ENCODE results near the gene PRDM16. TPM values are rescaled to one million over a fixed set of nuclear protein-coding genes. Genes with fewer than 3 reads are reported as not detected.

Gene PRDM16
- polyA plus RNA-seq, 1 donor from 2014 or later, result 0.21 TPM

DNA sequence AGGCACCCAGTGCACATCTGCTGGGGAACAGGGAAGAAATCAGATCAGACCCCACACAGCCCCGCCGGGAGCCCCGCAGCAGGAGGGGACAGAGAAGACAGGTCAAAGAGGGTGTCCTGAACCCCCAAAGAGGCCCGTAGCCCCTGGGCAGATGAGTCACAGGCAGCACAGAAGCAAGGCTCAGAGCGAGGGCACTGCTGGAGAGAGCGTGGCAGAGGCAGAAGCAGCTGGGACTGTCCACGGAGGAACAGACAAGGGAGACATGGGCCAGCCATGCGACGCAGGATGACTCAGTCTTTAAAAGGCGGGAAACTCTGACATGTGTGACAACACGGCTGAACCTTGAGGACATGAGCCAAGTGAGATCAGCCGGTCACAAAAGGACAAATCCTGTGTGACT lies 14.5 kb upstream of the PRDM16 start:
- Histone ChIP-seq H3K4me2 (ENCODE audit: low read length) (no peak overlapping the region), H3K4me3 (ENCODE audit: low read length) (no peak overlapping the region), H4K20me1 (ENCODE audit: insufficient read depth) (no peaks in the 10 kb centered on the region), H3K79me2 (replicated peaks; ENCODE audit: insufficient read depth, low read length) (no peaks in the 10 kb centered on the region), H3K9me3 (ENCODE audit: low read length) (peaks cover 3% of the 10 kb centered on the region), H3K36me3 (ENCODE audit: insufficient read depth, low read length) (no peaks in the 10 kb centered on the region), H3K9me2 (ENCODE audit: insufficient read depth, low read length) (no peaks in the 10 kb centered on the region), H3F3A (ENCODE audit: insufficient read depth, low read length, poor library complexity, severe bottlenecking) (no peaks in the 10 kb centered on the region), H3K9ac (ENCODE audit: low read length) (no peak overlapping the region), H3K27me3 (ENCODE audit: insufficient read depth, low read depth, low read length) (no peaks in the 10 kb centered on the region), H2AFZ (ENCODE audit: low read depth, low read length) (no peak overlapping the region), H3K27ac (ENCODE audit: low read length) (no peak overlapping the region)
- TF ChIP-seq SMC3 (conservative IDR thresholded peaks at IDR 0.05; ENCODE audit: poor library complexity) (no peak), RAD21 (conservative IDR thresholded peaks at IDR 0.05) (no peak), EZH2 (IDR thresholded peaks at IDR 0.05; ENCODE audit: borderline replicate concordance, insufficient read depth, low read length, poor library complexity, severe bottlenecking) (no peak), TAF1 (IDR thresholded peaks at IDR 0.05; ENCODE audit: low read depth) (no peak), MXI1 (conservative IDR thresholded peaks at IDR 0.05; ENCODE audit: poor library complexity, severe bottlenecking) (no peak), POLR2AphosphoS5 (IDR thresholded peaks at IDR 0.05) (no peak), REST (IDR thresholded peaks at IDR 0.05; ENCODE audit: borderline replicate concordance) (no peak), EP300 (conservative IDR thresholded peaks at IDR 0.05; ENCODE audit: poor library complexity, severe bottlenecking) (no peak)
- TF ChIP-seq, protein P1, sequence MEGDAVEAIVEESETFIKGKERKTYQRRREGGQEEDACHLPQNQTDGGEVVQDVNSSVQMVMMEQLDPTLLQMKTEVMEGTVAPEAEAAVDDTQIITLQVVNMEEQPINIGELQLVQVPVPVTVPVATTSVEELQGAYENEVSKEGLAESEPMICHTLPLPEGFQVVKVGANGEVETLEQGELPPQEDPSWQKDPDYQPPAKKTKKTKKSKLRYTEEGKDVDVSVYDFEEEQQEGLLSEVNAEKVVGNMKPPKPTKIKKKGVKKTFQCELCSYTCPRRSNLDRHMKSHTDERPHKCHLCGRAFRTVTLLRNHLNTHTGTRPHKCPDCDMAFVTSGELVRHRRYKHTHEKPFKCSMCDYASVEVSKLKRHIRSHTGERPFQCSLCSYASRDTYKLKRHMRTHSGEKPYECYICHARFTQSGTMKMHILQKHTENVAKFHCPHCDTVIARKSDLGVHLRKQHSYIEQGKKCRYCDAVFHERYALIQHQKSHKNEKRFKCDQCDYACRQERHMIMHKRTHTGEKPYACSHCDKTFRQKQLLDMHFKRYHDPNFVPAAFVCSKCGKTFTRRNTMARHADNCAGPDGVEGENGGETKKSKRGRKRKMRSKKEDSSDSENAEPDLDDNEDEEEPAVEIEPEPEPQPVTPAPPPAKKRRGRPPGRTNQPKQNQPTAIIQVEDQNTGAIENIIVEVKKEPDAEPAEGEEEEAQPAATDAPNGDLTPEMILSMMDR (IDR thresholded peaks at IDR 0.05; ENCODE audit: poor library complexity, severe bottlenecking), result no peak

DNA sequence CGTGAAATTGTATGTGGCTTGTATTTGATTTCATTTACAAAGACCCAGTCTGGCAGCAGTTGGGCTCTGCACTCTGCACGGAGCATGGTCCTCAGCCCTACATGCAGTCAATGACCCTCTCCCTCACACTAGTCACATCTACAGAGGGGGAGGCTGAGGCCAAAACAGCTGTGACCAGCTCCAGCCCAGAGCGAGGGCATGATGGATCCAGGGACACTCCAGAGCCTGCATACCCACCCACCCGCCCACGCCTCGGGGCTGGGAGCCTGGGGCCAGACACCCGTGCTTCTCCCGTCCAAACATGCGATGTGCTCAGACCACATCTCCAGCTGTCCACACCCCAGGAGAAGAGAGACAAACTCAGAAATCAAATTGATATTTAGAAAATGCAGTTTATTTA lies 14.0 kb upstream of the PRDM16 start:
- Histone ChIP-seq H2AFZ (ENCODE audit: low read depth, low read length) (no peak overlapping the region), H3K9ac (ENCODE audit: low read length) (no peak overlapping the region), H3K9me2 (ENCODE audit: insufficient read depth, low read length) (no peaks in the 10 kb centered on the region), H3K27ac (ENCODE audit: low read length) (no peak overlapping the region), H3K4me3 (ENCODE audit: low read length) (no peak overlapping the region), H3K79me2 (replicated peaks; ENCODE audit: insufficient read depth, low read length) (no peaks in the 10 kb centered on the region), H3K36me3 (ENCODE audit: insufficient read depth, low read length) (no peaks in the 10 kb centered on the region), H3K9me3 (ENCODE audit: low read length) (peaks cover 3% of the 10 kb centered on the region), H3K4me2 (ENCODE audit: low read length) (no peak overlapping the region), H3K27me3 (ENCODE audit: insufficient read depth, low read depth, low read length) (no peaks in the 10 kb centered on the region), H4K20me1 (ENCODE audit: insufficient read depth) (no peaks in the 10 kb centered on the region), H3F3A (ENCODE audit: insufficient read depth, low read length, poor library complexity, severe bottlenecking) (no peaks in the 10 kb centered on the region)
- no peak for TF ChIP-seq EP300 (conservative IDR thresholded peaks at IDR 0.05; ENCODE audit: poor library complexity, severe bottlenecking)
- no peak for TF ChIP-seq SMC3 (conservative IDR thresholded peaks at IDR 0.05; ENCODE audit: poor library complexity)
- no peak for TF ChIP-seq EZH2 (IDR thresholded peaks at IDR 0.05; ENCODE audit: borderline replicate concordance, insufficient read depth, low read length, poor library complexity, severe bottlenecking)

Measured in neural cell (in vitro differentiated cells).